PC-9 (cell line): ENCODE data around the gene RXFP1. TPM values are rescaled to one million over a fixed set of nuclear protein-coding genes. Genes with fewer than 3 reads are reported as not detected.

ENCODE experiments used
- BruUV-seq: library from RNA; stranded (reverse); fragments of 400-500 nt; replicated peaks from 2 replicates; lab custom pipeline; 2021; lab: Mats Ljungman, UMichigan
- CTCF ChIA-PET: fragments of 300-600 bp; sonication (Branson Sonifier 250); formaldehyde crosslinking; loops from one replicate; lab custom pipeline; 2022; ENCODE audit warnings: antibody characterized with exemption; lab: Charles Lee
- POLR2A ChIA-PET: fragments of 300-600 bp; sonication (Branson Sonifier 250); formaldehyde crosslinking; loops from one replicate; lab custom pipeline; 2022; ENCODE audit warnings: antibody characterized with exemption; ENCODE audit not compliant: unreplicated experiment; lab: Charles Lee
- DNase-seq, 2 experiments: peaks; one replicate each; pipeline versions ENCODE4 v3.0.0 to v3.0.0-alpha.2; 2015 to 2022; ENCODE audit warnings: mixed read lengths in 1 of 2
- H2AFZ ChIP-seq: fragments of 200-600 bp; sonication (generic); 2 replicates; pipeline ENCODE4 v1.8.1; 2017; ENCODE audit warnings: antibody characterized with exemption
- H3F3A ChIP-seq: fragments of 200-600 bp; sonication (generic); 2 replicates; pipeline ENCODE4 v1.8.1; 2017; ENCODE audit warnings: antibody characterized with exemption, mild to moderate bottlenecking, low read depth; ENCODE audit not compliant: insufficient read depth
- H3K27ac ChIP-seq: fragments of 200-600 bp; sonication (generic); 2 replicates; pipeline ENCODE4 v1.6.1; 2016; ENCODE audit warnings: mixed run types
- H3K27me3 ChIP-seq: fragments of 200-600 bp; sonication (generic); 2 replicates; pipeline ENCODE4 v1.6.1; 2016; ENCODE audit warnings: low read depth, mixed run types; ENCODE audit not compliant: insufficient read depth
- H3K36me3 ChIP-seq: fragments of 200-600 bp; sonication (generic); 2 replicates; pipeline ENCODE4 v1.6.1; 2016; ENCODE audit warnings: low read depth, mixed run types
- H3K4me1 ChIP-seq: fragments of 200-600 bp; sonication (generic); replicated peaks from 2 replicates; pipeline ENCODE4 v1.6.1; 2016; ENCODE audit warnings: mixed run types; ENCODE audit not compliant: insufficient read depth
- H3K4me2 ChIP-seq: fragments of 200-600 bp; sonication (generic); 2 replicates; pipeline ENCODE4 v1.6.1; 2017; ENCODE audit warnings: mixed run types
- H3K4me3 ChIP-seq: fragments of 200-600 bp; sonication (generic); 2 replicates; pipeline ENCODE4 v1.6.1; 2016; ENCODE audit warnings: mixed run types
- H3K79me2 ChIP-seq: fragments of 200-600 bp; sonication (generic); 2 replicates; pipeline ENCODE4 v1.6.1; 2017; ENCODE audit warnings: low read depth, mixed run types
- H3K9me2 ChIP-seq: fragments of 200-600 bp; sonication (generic); 2 replicates; pipeline ENCODE4 v1.8.1; 2017; ENCODE audit warnings: mild to moderate bottlenecking; ENCODE audit not compliant: insufficient read depth
- H3K9me3 ChIP-seq: fragments of 200-600 bp; sonication (generic); 2 replicates; pipeline ENCODE4 v1.8.1; 2016; ENCODE audit warnings: low read depth; ENCODE audit not compliant: insufficient read depth
- H4K20me1 ChIP-seq: fragments of 200-600 bp; sonication (generic); 2 replicates; pipeline ENCODE4 v1.8.1; 2017; ENCODE audit not compliant: insufficient read depth
- EZH2 ChIP-seq: fragments of 200-600 bp; sonication (generic); IDR thresholded peaks from 2 replicates; pipeline ENCODE4 v1.8.0; 2017; ENCODE audit warnings: antibody characterized with exemption, low read depth
- intact Hi-C: fragments of 100-400 bp; cut with micrococcal nuclease; formaldehyde crosslinking; loops from one replicate; pipeline ENCODE4 v1.10.0; 2022; ENCODE audit not compliant: unreplicated experiment
- total RNA-seq: library from RNA; stranded (reverse); gene quantifications from 2 replicates; pipeline ENCODE4 v1.2.3, GENCODE V29; 2021
- TF ChIP-seq, protein P1 (sequence below): fragments of 200-600 bp; sonication (generic); conservative IDR thresholded peaks from 2 replicates; pipeline ENCODE4 v1.6.1; 2017; ENCODE audit warnings: mixed run types, antibody characterized with exemption, mild to moderate bottlenecking, moderate library complexity

The RXFP1 gene
- total RNA-seq, 1 experiment from 2014 or later: not detected

DNA sequence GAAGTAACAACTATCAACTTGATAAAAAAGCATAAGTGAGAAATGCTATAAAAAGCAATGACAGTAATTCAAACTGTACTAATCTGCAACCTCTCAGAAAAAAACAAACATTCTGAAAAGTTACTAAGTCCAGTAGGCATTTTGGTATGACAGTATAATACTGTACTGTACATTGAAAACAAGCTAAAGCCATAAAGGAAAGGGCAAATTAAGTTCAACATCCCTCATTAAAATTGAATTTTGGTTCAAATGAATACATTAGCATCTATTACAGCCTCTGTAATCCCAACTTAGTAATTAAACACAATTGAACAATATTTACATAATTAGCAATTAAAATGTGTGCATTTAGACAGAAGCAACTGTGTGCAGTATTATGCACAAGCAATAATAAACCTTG is 96.3 kb downstream of the RXFP1 start:
- TF ChIP-seq, protein P1, sequence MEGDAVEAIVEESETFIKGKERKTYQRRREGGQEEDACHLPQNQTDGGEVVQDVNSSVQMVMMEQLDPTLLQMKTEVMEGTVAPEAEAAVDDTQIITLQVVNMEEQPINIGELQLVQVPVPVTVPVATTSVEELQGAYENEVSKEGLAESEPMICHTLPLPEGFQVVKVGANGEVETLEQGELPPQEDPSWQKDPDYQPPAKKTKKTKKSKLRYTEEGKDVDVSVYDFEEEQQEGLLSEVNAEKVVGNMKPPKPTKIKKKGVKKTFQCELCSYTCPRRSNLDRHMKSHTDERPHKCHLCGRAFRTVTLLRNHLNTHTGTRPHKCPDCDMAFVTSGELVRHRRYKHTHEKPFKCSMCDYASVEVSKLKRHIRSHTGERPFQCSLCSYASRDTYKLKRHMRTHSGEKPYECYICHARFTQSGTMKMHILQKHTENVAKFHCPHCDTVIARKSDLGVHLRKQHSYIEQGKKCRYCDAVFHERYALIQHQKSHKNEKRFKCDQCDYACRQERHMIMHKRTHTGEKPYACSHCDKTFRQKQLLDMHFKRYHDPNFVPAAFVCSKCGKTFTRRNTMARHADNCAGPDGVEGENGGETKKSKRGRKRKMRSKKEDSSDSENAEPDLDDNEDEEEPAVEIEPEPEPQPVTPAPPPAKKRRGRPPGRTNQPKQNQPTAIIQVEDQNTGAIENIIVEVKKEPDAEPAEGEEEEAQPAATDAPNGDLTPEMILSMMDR: no peak
- TF ChIP-seq EZH2: no peak
- ChIA-PET CTCF (no interaction called here), POLR2A (no interaction called here)
- Histone ChIP-seq H4K20me1 (no peaks in the 10 kb centered on the region), H3K27me3 (no peaks in the 10 kb centered on the region), H3K4me2 (no peak overlapping the region), H2AFZ (no peak overlapping the region), H3K36me3 (no peaks in the 10 kb centered on the region), H3K4me1 (no peaks in the 10 kb centered on the region), H3K9me3 (no peaks in the 10 kb centered on the region), H3F3A (no peaks in the 10 kb centered on the region), H3K9me2 (no peaks in the 10 kb centered on the region), H3K79me2 (no peaks in the 10 kb centered on the region), H3K4me3 (no peak overlapping the region), H3K27ac (no peak overlapping the region)
- intact Hi-C loops: no loop called here
- no TSS peak for BruUV-seq
- DNase-seq: no peak

DNA sequence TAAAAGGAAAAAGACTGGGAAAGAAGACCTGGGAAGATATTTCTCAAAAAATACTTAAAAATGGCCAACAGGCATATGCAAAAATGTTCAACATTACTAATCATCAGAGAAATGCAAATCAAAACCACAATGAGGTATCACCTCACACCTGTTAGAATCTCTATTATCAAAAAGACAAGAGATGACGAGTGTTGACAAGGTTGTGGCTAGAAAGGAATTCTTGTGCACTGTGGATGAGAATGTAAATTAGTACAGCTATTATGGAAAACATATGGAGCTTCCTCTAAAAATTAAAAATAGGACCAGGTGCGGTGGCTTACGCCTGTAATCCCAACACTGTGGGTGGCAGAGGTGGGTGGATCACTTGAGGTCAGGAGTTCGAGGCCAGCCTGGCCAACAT is 100.0 kb downstream of the RXFP1 start:
- ChIA-PET CTCF (no interaction called here), POLR2A (no interaction called here)
- Histone ChIP-seq H3K79me2 (no peaks in the 10 kb centered on the region), H3K4me1 (no peaks in the 10 kb centered on the region), H2AFZ (no peak overlapping the region), H3K36me3 (no peaks in the 10 kb centered on the region), H3K27ac (no peak overlapping the region), H3K27me3 (no peaks in the 10 kb centered on the region), H3K9me2 (no peaks in the 10 kb centered on the region), H3K9me3 (no peaks in the 10 kb centered on the region), H4K20me1 (no peaks in the 10 kb centered on the region), H3K4me3 (no peak overlapping the region), H3F3A (no peaks in the 10 kb centered on the region), H3K4me2 (no peak overlapping the region)
- BruUV-seq: no TSS peak
- no peak for TF ChIP-seq EZH2
- TF ChIP-seq, protein P1: no peak
- DNase-seq: no peak
- intact Hi-C loops: loop anchor here (10.0 kb wide), 4 partner anchors 127 to 823 kb away; no protein-coding TSS in a partner anchor

DNA sequence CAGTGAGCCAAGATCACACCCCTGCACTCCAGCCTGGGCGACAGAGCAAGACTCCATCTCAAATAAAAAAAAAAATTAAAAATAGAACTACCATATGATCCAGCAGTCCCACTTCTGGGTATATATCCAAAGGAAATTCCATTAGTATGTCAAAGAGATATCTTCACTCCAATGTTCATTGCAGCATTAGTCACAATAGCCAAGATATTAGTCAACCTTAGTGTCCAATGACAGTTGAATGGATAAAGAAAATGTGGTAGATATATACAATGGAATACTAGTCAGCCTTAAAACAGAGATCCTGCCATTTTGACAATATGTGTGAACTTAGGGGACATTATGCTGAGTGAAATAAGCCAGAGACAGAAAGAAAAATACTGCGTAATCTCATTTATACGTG is 100.6 kb downstream of the RXFP1 start:
- no peak overlapping the region for H3K4me2 ChIP-seq
- H3K4me1 ChIP-seq: no peaks in the 10 kb centered on the region
- BruUV-seq: no TSS peak
- no peak overlapping the region for H3K27ac ChIP-seq
- no peaks in the 10 kb centered on the region for H4K20me1 ChIP-seq
- no peak overlapping the region for H3K4me3 ChIP-seq
- CTCF ChIA-PET: no interaction called here
- intact Hi-C loops: loop anchor here (10.0 kb wide), 4 partner anchors 127 to 823 kb away; no protein-coding TSS in a partner anchor
- POLR2A ChIA-PET: no interaction called here
- H3K9me3 ChIP-seq: no peaks in the 10 kb centered on the region
- H3K36me3 ChIP-seq: no peaks in the 10 kb centered on the region
- no peaks in the 10 kb centered on the region for H3K9me2 ChIP-seq
- H3K27me3 ChIP-seq: no peaks in the 10 kb centered on the region
- H3F3A ChIP-seq: no peaks in the 10 kb centered on the region
- H2AFZ ChIP-seq: no peak overlapping the region
- no peak for DNase-seq
- TF ChIP-seq, protein P1: no peak
- TF ChIP-seq EZH2: no peak
- no peaks in the 10 kb centered on the region for H3K79me2 ChIP-seq
